Fibroblast of lung (primary cell): ENCODE measurements around the gene CLDN4.
"Not testable (repeated sequence)": the region's sequence is repeated elsewhere in the genome, so short reads cannot be mapped to it uniquely, and the experiment has no call there.

Experiments
- CTCF ChIP-seq, 2 donors: IDR thresholded peaks in 1 of 2; conservative IDR thresholded peaks in 1 of 2; 1 replicate in 1 of 2; 2 replicates in 1 of 2; pipeline ENCODE4 v1.5.1; 2011 to 2012; ENCODE audit warnings: low read length in 2 of 2, control low read depth in 1 of 2, inconsistent platforms in 1 of 2, low read depth in 1 of 2, mild to moderate bottlenecking in 1 of 2
- EZH2 ChIP-seq: IDR thresholded peaks from 2 replicates; pipeline ENCODE4 v1.5.1; 2012; ENCODE audit warnings: low read length, control low read depth, mild to moderate bottlenecking; ENCODE audit errors: missing control alignments

- TF ChIP-seq CTCF (conservative IDR thresholded peaks at IDR 0.05 in 1 of 2, IDR thresholded peaks at IDR 0.05 in 1 of 2; ENCODE audit: low read depth in 1 of 2, low read length in 2 of 2); EZH2: not testable (repeated sequence)
Measured at GRCh38 chr7:73845701-73846195, 15.0 kb downstream of the CLDN4 start.
